Fibroblast of pulmonary artery (primary cell): ENCODE measurements around the gene RPTOR.

ENCODE experiments used
- DNase-seq: peaks from one replicate; pipeline ENCODE4 v3.0.0-alpha.2; 2010; ENCODE audit warnings: low read depth
- H3K4me3 ChIP-seq: replicated peaks from 2 replicates; pipeline ENCODE4 v1.5.1; 2011; ENCODE audit warnings: low read depth, mild to moderate bottlenecking, control low read depth, low read length, moderate library complexity
- CTCF ChIP-seq: IDR thresholded peaks from 2 replicates; pipeline ENCODE4 v1.5.1; 2011; ENCODE audit warnings: mild to moderate bottlenecking, control low read depth, low read length, inconsistent platforms; ENCODE audit errors: missing control alignments

Gene RPTOR

GRCh38 chr17:80751946-80752581 is 207.4 kb downstream of the RPTOR start:
- TF ChIP-seq CTCF, result no peak
- DNase-seq, result no peak
- no peak overlapping the region for H3K4me3 ChIP-seq

GRCh38 chr17:80753685-80754345 is 209.2 kb downstream of the RPTOR start:
- DNase-seq, result no peak
- no peak for TF ChIP-seq CTCF
- H3K4me3 ChIP-seq, result no peak overlapping the region

GRCh38 chr17:80754846-80755245 is 210.2 kb downstream of the RPTOR start:
- H3K4me3 ChIP-seq, result no peak overlapping the region
- no peak for DNase-seq
- no peak for TF ChIP-seq CTCF

GRCh38 chr17:80755650-80756405 is 211.2 kb downstream of the RPTOR start:
- DNase-seq, result no peak
- no peak overlapping the region for H3K4me3 ChIP-seq
- TF ChIP-seq CTCF, result peak; percentile 25

GRCh38 chr17:80758481-80759376 is 214.1 kb downstream of the RPTOR start:
- H3K4me3 ChIP-seq, result no peak overlapping the region
- TF ChIP-seq CTCF, result no peak
- no peak for DNase-seq

GRCh38 chr17:80759377-80759673 is 214.7 kb downstream of the RPTOR start:
- no peak for TF ChIP-seq CTCF
- no peak for DNase-seq
- no peak overlapping the region for H3K4me3 ChIP-seq
